NCI-H226 (cell line): ENCODE measurements around the gene DNAJC21.

ENCODE experiments used
- DNase-seq: peaks from one replicate; pipeline ENCODE4 v3.0.0-alpha.2; 2015

Gene DNAJC21

DNA sequence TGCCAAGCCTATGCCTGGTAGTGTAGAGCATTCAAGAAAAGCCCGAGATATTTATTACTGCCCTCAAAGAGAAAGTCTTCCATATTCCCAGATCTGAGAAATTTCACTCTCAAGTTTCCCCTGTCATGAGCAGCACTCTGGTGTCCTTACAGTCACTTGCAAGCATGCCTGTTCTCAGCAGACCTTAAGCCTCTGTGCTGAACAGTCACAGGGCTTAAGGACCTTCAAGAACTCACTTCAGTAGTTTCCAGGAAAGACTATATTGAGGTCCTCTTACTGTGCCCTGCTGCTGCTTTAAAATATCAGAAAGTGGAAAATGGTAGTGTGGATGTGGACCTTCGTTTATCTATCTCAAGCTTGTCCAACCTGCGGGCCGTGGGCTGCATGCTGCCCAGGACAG, 53.5 kb downstream of the DNAJC21 start:
- DNase-seq: no peak

- DNase-seq: no peak
Observed at GRCh38 chr5:34986965-34987364, 57.6 kb downstream of the DNAJC21 start.

DNA sequence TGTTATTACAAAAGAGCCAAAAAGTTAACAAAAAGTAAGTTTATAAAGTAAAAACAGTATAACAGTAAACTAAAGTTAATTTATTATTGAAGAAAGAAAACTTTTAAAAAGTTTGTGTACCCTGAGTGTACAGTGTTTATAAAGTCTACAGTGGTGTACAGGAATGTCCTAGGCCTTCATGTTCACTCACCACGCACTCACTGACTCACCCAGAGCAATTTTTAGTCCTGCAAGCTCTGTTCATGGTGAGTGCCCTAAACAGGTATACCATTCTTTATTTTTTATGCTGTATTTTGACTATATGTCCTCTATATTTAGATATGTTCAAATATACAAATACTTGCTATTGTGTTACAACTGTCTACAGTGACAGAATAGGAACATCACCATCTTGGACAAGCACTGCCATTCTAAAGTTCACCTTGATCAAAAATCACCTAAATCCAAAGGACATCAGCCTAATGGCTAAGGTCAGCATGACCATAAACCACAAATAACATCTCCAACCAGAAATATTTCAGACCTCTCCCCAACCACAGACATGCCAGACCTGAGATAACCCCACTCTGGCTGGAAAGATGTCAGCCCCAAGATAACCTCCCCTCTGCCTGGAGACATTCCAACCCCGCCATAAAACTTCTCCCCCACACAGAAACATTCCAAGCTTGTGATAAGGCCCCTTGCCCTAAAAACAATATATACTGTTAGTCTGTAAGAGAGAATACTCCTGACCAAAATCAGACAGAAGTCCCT, 62.3 kb downstream of the DNAJC21 start:
- DNase-seq: peak; percentile 87

DNA sequence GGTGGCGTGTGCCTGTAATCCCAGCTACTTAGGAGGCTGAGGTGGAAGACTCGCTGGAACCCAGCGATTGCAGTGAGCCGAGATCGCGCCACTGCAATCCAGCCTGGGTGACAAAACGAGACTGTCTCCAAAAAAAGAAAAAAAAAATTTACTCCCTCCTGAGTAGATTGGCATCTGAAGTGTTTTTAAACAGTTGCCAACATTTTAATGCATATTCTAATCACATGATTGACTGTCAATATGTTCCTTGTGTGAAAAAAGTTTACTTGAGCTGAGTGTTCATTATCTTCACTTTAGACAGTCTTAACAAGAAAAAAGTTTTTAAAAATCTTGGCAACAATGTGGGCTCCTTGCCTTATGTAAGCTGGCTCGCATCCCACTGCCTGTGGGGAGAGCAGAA, 64.6 kb downstream of the DNAJC21 start:
- DNase-seq: no peak

GRCh38 chr5:34996261-34996660, 66.9 kb downstream of the DNAJC21 start:
- no peak for DNase-seq

DNA sequence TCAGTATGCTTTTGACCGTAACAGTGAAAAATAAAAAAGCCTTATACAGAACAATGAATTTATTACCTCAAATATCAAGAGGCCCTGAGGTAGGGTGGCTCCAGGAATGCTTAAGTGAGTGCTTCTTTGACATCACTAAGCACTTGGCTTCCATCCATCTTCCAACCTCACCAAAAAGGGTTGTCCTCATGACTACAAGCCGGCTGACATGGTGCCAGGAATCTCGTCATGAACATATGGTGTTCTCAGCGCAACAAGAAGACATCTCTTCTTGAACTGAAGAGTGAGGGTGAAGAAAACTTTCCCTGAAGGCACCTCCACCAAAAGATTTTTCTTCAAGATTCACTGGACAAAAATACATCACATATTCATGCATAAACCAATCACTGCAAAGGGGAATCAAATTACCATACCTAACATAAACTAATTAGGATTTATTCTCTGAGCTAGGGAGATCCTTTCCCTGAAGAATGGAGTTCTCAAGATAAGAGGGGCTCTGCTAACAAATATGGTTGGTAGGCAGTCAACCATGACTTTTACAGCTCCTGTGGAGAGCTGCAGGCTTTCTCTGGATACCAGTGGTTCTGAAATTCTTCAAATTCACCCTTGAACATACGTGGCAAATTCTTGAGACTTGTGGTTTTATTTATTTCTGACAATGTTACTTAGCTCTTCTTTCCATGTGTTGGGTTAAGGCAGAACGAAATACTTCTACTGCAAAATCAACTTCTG, 68.9 kb downstream of the DNAJC21 start:
- DNase-seq: no peak

DNA sequence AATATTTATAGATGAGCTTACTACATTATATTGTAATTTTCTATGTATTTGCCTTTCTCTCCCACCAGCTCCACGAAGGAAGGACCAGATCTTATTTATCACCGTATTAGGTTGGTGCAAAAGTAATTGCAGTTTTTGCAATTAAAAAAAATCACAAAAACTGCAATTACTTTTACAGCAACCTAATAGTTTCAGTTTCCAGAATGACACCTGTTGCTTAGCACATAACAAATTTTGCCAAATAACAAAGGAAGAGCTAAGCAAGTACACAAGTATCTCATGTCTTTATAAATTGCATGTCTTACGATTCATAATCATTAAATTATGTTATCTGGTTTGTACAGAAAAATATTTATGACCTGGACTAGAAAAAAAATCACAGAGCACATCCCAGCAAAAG, 72.5 kb downstream of the DNAJC21 start:
- DNase-seq: no peak

- no peak for DNase-seq
Observed at GRCh38 chr5:35002459-35002858, 73.1 kb downstream of the DNAJC21 start.

DNA sequence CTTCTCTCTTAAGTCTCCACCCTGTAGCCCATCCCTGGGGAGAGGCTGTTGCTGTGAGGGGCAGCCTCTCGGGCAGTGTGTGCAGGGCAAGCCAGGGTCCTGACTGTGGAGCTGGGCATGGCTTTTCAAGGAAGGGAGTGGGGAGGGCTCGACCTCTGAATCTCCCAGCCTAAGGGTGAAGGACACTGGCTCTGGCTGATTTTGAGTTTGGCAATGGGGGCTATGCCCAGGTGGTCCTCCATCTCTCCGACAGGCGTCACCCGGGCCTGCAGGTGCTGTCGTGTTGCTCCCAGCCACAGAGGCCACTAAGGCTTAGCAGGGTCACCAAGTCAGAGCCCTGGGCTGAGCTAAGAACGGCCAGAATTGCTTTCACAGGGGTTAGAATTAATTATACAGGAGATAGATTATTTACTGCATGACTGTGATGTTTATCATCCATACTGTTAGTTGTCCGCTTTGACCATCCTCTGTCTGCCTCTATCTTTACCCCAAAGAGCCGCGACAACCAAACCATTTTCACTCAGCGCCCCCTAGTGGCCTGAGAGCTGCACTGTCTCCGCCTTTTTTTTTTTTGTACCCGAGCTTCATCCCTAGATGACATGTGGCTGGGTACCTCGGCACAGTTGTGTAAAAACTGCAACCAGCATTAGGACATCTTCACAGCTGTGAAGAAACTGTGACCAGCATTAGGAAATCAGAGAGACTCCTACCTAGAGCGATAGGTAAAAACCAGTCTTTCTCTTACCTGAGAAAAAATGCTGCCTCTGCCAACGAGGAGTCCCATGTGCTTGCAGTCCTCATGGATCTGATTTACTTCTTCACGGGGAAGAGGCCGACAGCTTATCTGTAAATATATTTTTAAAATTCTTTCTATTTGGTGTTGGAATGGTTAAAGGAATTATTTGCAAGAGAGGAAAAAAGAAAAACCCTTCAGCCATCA, 73.9 kb downstream of the DNAJC21 start:
- DNase-seq: no peak

DNA sequence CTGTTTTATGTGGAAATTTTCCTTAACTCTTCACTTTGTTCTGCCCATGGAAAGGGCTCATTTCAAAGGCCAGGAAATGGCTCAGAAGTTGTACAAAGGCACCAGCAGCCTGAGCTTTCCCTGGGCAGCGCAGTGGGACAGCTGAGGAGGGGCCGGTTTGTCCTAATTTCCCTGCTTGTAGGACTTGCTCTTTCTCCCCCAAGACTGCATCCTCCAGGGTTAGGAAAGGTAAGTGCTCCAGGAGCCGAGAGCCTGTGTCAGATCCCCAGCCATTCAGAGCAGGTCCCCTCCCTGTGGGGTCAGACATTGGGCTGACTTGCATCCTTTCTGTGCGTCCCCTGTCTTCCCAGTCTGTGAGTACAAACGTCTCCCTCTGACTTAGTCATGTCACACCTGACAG, 74.8 kb downstream of the DNAJC21 start:
- DNase-seq: no peak

DNA sequence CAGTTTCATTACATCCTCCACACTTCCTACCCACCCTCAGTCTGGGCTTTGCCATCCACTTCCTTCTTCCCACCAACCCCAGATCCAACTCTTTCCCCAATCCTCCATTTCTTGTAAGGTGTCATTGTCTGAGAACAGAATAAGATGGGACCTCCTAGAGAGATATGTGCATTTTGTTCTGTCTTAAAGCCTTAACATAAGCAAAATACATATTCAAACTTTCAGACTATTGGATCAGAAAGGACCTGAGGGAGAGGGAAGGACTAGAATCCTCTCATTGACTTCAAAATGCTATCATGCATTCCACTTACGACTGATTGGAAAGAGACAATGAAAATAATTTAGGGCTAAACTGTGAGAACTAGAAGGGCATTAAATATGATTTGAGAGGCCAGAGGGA, 75.4 kb downstream of the DNAJC21 start:
- no peak for DNase-seq
